ENCODE data around the gene LYPD1. TPM values are rescaled to one million over a fixed set of nuclear protein-coding genes. Genes with fewer than 3 reads are reported as not detected.

Gene LYPD1
- total and polyA plus RNA-seq, 10 of the 15 experiments (the other 5 are each of a cell fraction or from before 2014, with no cell fraction given), result not detected

DNA sequence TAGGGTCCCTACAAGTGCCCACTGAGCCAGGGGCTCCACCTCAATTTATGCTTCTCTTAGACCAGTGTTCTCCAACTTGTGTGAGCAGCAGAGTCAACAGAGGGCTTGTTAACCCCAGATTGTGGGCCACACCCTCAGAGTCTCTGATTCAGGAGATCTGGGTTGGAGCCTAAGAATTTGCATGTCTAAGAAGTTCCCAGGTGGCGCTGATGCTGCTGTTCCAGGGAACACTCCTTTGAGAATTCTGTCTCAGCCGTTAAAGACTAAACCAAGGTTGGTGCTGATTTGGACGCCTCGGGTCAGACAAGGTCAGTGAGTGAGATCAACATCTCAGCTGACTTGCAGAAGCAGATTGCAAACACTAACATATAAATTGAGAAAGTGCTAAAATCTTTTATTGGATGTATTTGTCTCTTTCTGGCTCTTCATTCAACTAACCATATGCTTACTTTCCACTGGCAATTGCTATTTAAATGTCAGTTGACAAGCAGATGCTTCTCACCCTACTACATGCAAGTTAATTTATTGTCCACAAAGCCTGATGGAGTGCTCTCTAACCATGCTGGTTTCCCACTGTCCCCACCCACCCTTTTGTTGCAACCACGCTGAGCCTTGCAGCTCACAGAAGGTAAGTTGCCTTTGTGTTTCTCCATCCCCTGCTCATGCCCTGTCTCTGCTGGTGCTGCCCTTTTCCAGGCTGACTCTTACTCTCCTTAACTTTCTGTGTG is 31.5 kb downstream of the LYPD1 start:
- no TSS peak for BruUV-seq (replicated peaks)
- SMC1A ChIA-PET (ENCODE audit: uncharacterized antibody, unreplicated experiment), result no interaction called here

More for the DNA sequence above, 31.5 kb downstream of the LYPD1 start:
- no peaks in the 10 kb centered on the region for H3K9me3 ChIP-seq (replicated peaks; ENCODE audit: control insufficient read depth, insufficient read depth, low read length)
- no peak for DNase-seq (ENCODE audit: low read depth, low spot score)
- no peak overlapping the region for H3K4me2 ChIP-seq (ENCODE audit: control insufficient read depth, insufficient read depth)
- no peaks in the 10 kb centered on the region for H4K20me1 ChIP-seq (ENCODE audit: control insufficient read depth, insufficient read depth)
- no peak overlapping the region for H3K9ac ChIP-seq (ENCODE audit: control insufficient read depth, insufficient read depth, low read length)
- no peak for FAIRE-seq
- ChIA-PET CTCF (no interaction called here), POLR2A (interaction anchor here (0.6 kb wide), 1 partner anchor 1820 kb away, joined by 3 read pairs; no protein-coding TSS in a partner anchor), RAD21 (ENCODE audit: unreplicated experiment) (no interaction called here)
- no peaks in the 10 kb centered on the region for H3K4me1 ChIP-seq (ENCODE audit: control insufficient read depth, insufficient read depth, low read length)
- no peak overlapping the region for H2AFZ ChIP-seq (ENCODE audit: control insufficient read depth, low read depth, low read length)
- no peak overlapping the region for H3K27ac ChIP-seq (ENCODE audit: control insufficient read depth, insufficient read depth)
- WGBS (ENCODE audit: insufficient coverage, insufficient replicate concordance, low lambda C conversion rate, missing lambda C conversion rate), result 41% methylated on average over 5 of the region's 5 CpGs
- no peaks in the 10 kb centered on the region for H3K79me2 ChIP-seq (ENCODE audit: control insufficient read depth, insufficient read depth, low read length)
- no peak for TF ChIP-seq NFXL1 (IDR thresholded peaks at IDR 0.05; ENCODE audit: borderline replicate concordance)
- no peak for TF ChIP-seq FOS (IDR thresholded peaks at IDR 0.05; ENCODE audit: borderline replicate concordance, extremely low read depth, insufficient read length)
- TF ChIP-seq, protein P1, sequence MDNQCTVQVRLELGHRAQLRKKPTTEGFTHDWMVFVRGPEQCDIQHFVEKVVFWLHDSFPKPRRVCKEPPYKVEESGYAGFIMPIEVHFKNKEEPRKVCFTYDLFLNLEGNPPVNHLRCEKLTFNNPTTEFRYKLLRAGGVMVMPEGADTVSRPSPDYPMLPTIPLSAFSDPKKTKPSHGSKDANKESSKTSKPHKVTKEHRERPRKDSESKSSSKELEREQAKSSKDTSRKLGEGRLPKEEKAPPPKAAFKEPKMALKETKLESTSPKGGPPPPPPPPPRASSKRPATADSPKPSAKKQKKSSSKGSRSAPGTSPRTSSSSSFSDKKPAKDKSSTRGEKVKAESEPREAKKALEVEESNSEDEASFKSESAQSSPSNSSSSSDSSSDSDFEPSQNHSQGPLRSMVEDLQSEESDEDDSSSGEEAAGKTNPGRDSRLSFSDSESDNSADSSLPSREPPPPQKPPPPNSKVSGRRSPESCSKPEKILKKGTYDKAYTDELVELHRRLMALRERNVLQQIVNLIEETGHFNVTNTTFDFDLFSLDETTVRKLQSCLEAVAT (IDR thresholded peaks at IDR 0.05), result no peak
- no peak for TF ChIP-seq NFIC (IDR thresholded peaks at IDR 0.05; ENCODE audit: low read depth, low read length)
- TF ChIP-seq MTA3 (IDR thresholded peaks at IDR 0.05; ENCODE audit: borderline replicate concordance, low read length), result no peak
- no peak for TF ChIP-seq CREB1 (IDR thresholded peaks at IDR 0.05; ENCODE audit: low read depth)
- no peak for TF ChIP-seq STAT3 (IDR thresholded peaks at IDR 0.05; ENCODE audit: low read depth, low read length)
- TF ChIP-seq SP1 (IDR thresholded peaks at IDR 0.05; ENCODE audit: low read depth, low read length), result no peak
- no peak for TF ChIP-seq BMI1 (IDR thresholded peaks at IDR 0.05; ENCODE audit: borderline replicate concordance)
- TF ChIP-seq SMAD1 (IDR thresholded peaks at IDR 0.05; ENCODE audit: low read depth, partially characterized antibody), result no peak
- TF ChIP-seq, protein P2, sequence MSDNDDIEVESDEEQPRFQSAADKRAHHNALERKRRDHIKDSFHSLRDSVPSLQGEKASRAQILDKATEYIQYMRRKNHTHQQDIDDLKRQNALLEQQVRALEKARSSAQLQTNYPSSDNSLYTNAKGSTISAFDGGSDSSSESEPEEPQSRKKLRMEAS (IDR thresholded peaks at IDR 0.05; ENCODE audit: low read depth, low read length), result no peak
- TF ChIP-seq EED (IDR thresholded peaks at IDR 0.05; ENCODE audit: low read depth), result no peak
- no peak for TF ChIP-seq RAD51 (IDR thresholded peaks at IDR 0.05)
- TF ChIP-seq MTA2 (IDR thresholded peaks at IDR 0.05; ENCODE audit: low read depth), result no peak
- TF ChIP-seq CBX3 (IDR thresholded peaks at IDR 0.05; ENCODE audit: borderline replicate concordance, low read depth), result no peak
- TF ChIP-seq LARP7 (IDR thresholded peaks at IDR 0.05), result no peak
- TF ChIP-seq STAT1 (conservative IDR thresholded peaks at IDR 0.05), result no peak
- no peaks in the 10 kb centered on the region; a peak in 1 of 4 replicates for H3K27me3 ChIP-seq (replicated peaks in 1 of 2; ENCODE audit: control insufficient read depth in 2 of 2, insufficient read depth in 2 of 2, low read length in 1 of 2)
- no peaks in the 10 kb centered on the region for H3K36me3 ChIP-seq (ENCODE audit: control insufficient read depth in 2 of 2, insufficient read depth in 2 of 2, low read length in 1 of 2)
- ATAC-seq, result no peak
- in situ Hi-C loops (cut with MboI), result no loop called here
- no peak overlapping the region for H3K4me3 ChIP-seq
- intact Hi-C loops (cut with micrococcal nuclease; ENCODE audit: unreplicated experiment), result no loop called here
